ENCODE data around the gene WDR4. TPM values are rescaled to one million over a fixed set of nuclear protein-coding genes. Genes with fewer than 3 reads are reported as not detected.

Gene WDR4
- total RNA-seq, 2 donors from 2014 or later = 10.3 to 18.5 TPM

GRCh38 chr21:42863504-42863870 lies 15.9 kb downstream of the WDR4 start:
- TF ChIP-seq CTCF (IDR thresholded peaks at IDR 0.05) = no peak
- DNase-seq (ENCODE audit: low spot score) (no peak), ATAC-seq (ENCODE audit: insufficient number of reproducible peaks, low FRiP score, low read depth) (no peak)
- Histone ChIP-seq H3K36me3 (peaks cover 35% of the 10 kb centered on the region), H3K9me3 (no peaks in the 10 kb centered on the region), H3K27ac (no peak overlapping the region), H3K4me3 (no peak overlapping the region), H3K4me1 (ENCODE audit: control insufficient read depth in 1 of 2, low read depth in 2 of 2) (no peaks in the 10 kb centered on the region), H3K27me3 (replicated peaks; ENCODE audit: insufficient read depth) (no peaks in the 10 kb centered on the region)

GRCh38 chr21:42862774-42863503 lies 16.4 kb downstream of the WDR4 start:
- ATAC-seq (ENCODE audit: insufficient number of reproducible peaks, low FRiP score, low read depth) = no peak
- Histone ChIP-seq H3K4me1 (ENCODE audit: control insufficient read depth in 1 of 2, low read depth in 2 of 2) (no peaks in the 10 kb centered on the region), H3K27me3 (replicated peaks; ENCODE audit: insufficient read depth) (no peaks in the 10 kb centered on the region), H3K9me3 (no peaks in the 10 kb centered on the region), H3K4me3 (no peak overlapping the region), H3K27ac (no peak overlapping the region), H3K36me3 (peaks cover 36% of the 10 kb centered on the region)
- no peak for DNase-seq (ENCODE audit: low spot score)
- TF ChIP-seq CTCF (IDR thresholded peaks at IDR 0.05) = no peak

- H3K36me3 ChIP-seq = peaks cover 36% of the 10 kb centered on the region
- no peaks in the 10 kb centered on the region for H3K4me1 ChIP-seq (ENCODE audit: control insufficient read depth in 1 of 2, low read depth in 2 of 2)
- no peaks in the 10 kb centered on the region for H3K9me3 ChIP-seq
- no peak for TF ChIP-seq CTCF (IDR thresholded peaks at IDR 0.05)
- no peak overlapping the region for H3K27ac ChIP-seq
- H3K4me3 ChIP-seq = no peak overlapping the region
- DNase-seq (ENCODE audit: low spot score) = no peak
- H3K27me3 ChIP-seq (replicated peaks; ENCODE audit: insufficient read depth) = no peaks in the 10 kb centered on the region
- ATAC-seq (ENCODE audit: insufficient number of reproducible peaks, low FRiP score, low read depth) = no peak
Measured at GRCh38 chr21:42861848-42862400, 17.4 kb downstream of the WDR4 start.

- no peak for TF ChIP-seq CTCF (IDR thresholded peaks at IDR 0.05)
Measured at GRCh38 chr21:42861311-42861847, 18.0 kb downstream of the WDR4 start.

GRCh38 chr21:42860345-42860744 lies 19.0 kb downstream of the WDR4 start:
- Histone ChIP-seq H3K27ac (no peak overlapping the region), H3K36me3 (peaks cover 51% of the 10 kb centered on the region), H3K9me3 (no peaks in the 10 kb centered on the region), H3K27me3 (replicated peaks; ENCODE audit: insufficient read depth) (no peaks in the 10 kb centered on the region), H3K4me3 (no peak overlapping the region), H3K4me1 (ENCODE audit: control insufficient read depth in 1 of 2, low read depth in 2 of 2) (no peaks in the 10 kb centered on the region)
- DNase-seq (ENCODE audit: low spot score) (no peak), ATAC-seq (ENCODE audit: insufficient number of reproducible peaks, low FRiP score, low read depth) (no peak)
- no peak for TF ChIP-seq CTCF (IDR thresholded peaks at IDR 0.05)

More at GRCh38 chr21:42861311-42861847, 18.0 kb downstream of the WDR4 start:
- Histone ChIP-seq H3K27ac (no peak overlapping the region), H3K4me3 (no peak overlapping the region), H3K4me1 (ENCODE audit: control insufficient read depth in 1 of 2, low read depth in 2 of 2) (no peaks in the 10 kb centered on the region), H3K36me3 (peaks cover 40% of the 10 kb centered on the region), H3K27me3 (replicated peaks; ENCODE audit: insufficient read depth) (no peaks in the 10 kb centered on the region), H3K9me3 (no peaks in the 10 kb centered on the region)
- DNase-seq (ENCODE audit: low spot score) (no peak), ATAC-seq (ENCODE audit: insufficient number of reproducible peaks, low FRiP score, low read depth) (no peak)
